ENCODE measurements around the gene ARPC4. TPM values are rescaled to one million over a fixed set of nuclear protein-coding genes. Genes with fewer than 3 reads are reported as not detected.

Gene ARPC4
- total and polyA plus RNA-seq, 9 donors: 74.9 to 107 (median 88.2) TPM

DNA sequence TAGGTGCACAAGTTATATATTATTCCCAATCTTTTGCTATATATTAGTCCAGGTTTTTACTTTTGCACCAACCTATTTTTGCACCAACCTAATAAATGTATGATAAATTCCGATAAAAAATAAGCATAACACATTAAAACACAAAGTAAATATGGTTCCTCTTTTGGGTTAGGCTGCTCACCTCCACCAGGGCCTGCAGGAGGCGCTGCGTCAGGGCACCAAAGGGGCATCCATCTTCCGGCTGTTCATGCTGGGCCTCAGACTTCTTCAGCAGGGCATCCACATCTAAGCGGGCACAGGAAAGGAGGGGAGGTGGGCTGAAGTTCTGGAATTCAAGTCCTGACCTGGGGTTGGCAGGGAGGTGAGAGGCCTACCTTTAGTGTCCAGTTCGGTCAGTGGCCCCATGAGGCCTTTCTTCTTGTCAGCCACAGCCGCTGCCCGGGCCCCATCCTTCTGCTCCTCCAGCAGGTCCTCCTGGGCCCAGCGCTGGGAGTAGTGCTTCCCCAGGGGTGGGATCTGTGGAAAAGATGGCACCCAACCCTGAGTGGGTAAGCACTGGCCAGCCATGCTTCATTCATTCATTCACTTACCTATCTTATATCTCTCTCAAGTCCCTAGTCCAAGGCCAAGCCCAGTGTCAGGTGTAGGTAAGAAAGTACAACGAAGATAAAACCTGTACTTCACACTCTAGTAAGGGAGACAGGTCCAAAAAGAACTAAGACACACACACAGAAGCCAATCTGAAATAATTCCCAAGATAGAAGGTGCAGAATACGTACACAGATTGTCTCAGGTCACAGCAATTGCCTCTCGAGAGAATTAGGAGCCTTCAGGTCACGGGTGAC is 5.8 kb upstream of the ARPC4 start:
- H3K4me3 ChIP-seq (ENCODE audit: low read length): no peak overlapping the region
- H3K27me3 ChIP-seq (ENCODE audit: control insufficient read depth, insufficient read depth, low read length): no peaks in the 10 kb centered on the region
- 84% methylated on average over 4 of the region's 13 CpGs for WGBS (ENCODE audit: insufficient coverage)
- no peak for DNase-seq
- H3K27ac ChIP-seq (ENCODE audit: low read length): no peak overlapping the region
- H3K36me3 ChIP-seq (ENCODE audit: control insufficient read depth, insufficient read depth, low read length): peaks cover 67% of the 10 kb centered on the region
- no peaks in the 10 kb centered on the region for H3K9me3 ChIP-seq (replicated peaks; ENCODE audit: control insufficient read depth, low read depth, low read length)
- peaks cover 7% of the 10 kb centered on the region for H3K4me1 ChIP-seq (ENCODE audit: control insufficient read depth, insufficient read depth, low read length)

DNA sequence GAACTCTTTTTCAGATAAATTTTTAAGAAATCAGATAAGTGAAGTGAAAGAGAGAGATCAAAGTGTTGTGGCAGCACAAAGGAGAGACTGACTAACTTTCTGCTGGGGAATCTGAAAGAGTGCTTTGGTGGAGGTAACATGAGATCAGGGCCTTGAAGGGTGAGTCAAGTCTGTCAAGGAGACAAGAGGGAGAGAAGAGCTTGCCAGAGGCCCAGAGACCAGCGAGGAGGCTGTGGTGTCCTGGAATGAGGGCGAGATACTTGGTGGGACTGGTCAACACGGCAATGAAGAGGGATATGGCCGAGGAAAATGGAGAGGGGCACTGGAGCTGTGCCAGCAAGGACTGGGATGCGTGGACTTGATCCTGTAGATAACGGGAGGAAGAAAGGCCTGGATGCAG is 5.2 kb upstream of the ARPC4 start:
- WGBS (ENCODE audit: insufficient coverage): 83% methylated on average over 5 of the region's 6 CpGs

GRCh38 chr3:9791127-9791526 is 1.8 kb upstream of the ARPC4 start:
- WGBS (ENCODE audit: insufficient coverage): 83% methylated on average over 11 of the region's 11 CpGs
- H3K36me3 ChIP-seq (ENCODE audit: control insufficient read depth, insufficient read depth, low read length): peaks cover 42% of the 10 kb centered on the region
- no peaks in the 10 kb centered on the region for H3K27me3 ChIP-seq (ENCODE audit: control insufficient read depth, insufficient read depth, low read length)

More for the DNA sequence above, 5.2 kb upstream of the ARPC4 start:
- Histone ChIP-seq H3K9me3 (replicated peaks; ENCODE audit: control insufficient read depth, low read depth, low read length) (no peaks in the 10 kb centered on the region), H3K4me1 (ENCODE audit: control insufficient read depth, insufficient read depth, low read length) (peaks cover 7% of the 10 kb centered on the region), H3K27me3 (ENCODE audit: control insufficient read depth, insufficient read depth, low read length) (no peaks in the 10 kb centered on the region), H3K36me3 (ENCODE audit: control insufficient read depth, insufficient read depth, low read length) (peaks cover 63% of the 10 kb centered on the region), H3K27ac (ENCODE audit: low read length) (no peak overlapping the region), H3K4me3 (ENCODE audit: low read length) (no peak overlapping the region)
- DNase-seq: no peak

GRCh38 chr3:9791790-9792404 is 985 bp upstream of the ARPC4 start:
- DNase-seq: no peak
- WGBS (ENCODE audit: insufficient coverage): 91% methylated on average over 2 of the region's 14 CpGs
- Histone ChIP-seq H3K4me3 (ENCODE audit: low read length) (peak overlapping the region; percentile 98), H3K27me3 (ENCODE audit: control insufficient read depth, insufficient read depth, low read length) (no peaks in the 10 kb centered on the region), H3K36me3 (ENCODE audit: control insufficient read depth, insufficient read depth, low read length) (peaks cover 39% of the 10 kb centered on the region), H3K9me3 (replicated peaks; ENCODE audit: control insufficient read depth, low read depth, low read length) (no peaks in the 10 kb centered on the region), H3K27ac (ENCODE audit: low read length) (peak overlapping the region; percentile 95), H3K4me1 (ENCODE audit: control insufficient read depth, insufficient read depth, low read length) (peaks cover 17% of the 10 kb centered on the region)

More at GRCh38 chr3:9791127-9791526, 1.8 kb upstream of the ARPC4 start:
- Histone ChIP-seq H3K9me3 (replicated peaks; ENCODE audit: control insufficient read depth, low read depth, low read length) (no peaks in the 10 kb centered on the region), H3K4me1 (ENCODE audit: control insufficient read depth, insufficient read depth, low read length) (peaks cover 17% of the 10 kb centered on the region), H3K27ac (ENCODE audit: low read length) (no peak overlapping the region), H3K4me3 (ENCODE audit: low read length) (no peak overlapping the region)
- DNase-seq: no peak

DNA sequence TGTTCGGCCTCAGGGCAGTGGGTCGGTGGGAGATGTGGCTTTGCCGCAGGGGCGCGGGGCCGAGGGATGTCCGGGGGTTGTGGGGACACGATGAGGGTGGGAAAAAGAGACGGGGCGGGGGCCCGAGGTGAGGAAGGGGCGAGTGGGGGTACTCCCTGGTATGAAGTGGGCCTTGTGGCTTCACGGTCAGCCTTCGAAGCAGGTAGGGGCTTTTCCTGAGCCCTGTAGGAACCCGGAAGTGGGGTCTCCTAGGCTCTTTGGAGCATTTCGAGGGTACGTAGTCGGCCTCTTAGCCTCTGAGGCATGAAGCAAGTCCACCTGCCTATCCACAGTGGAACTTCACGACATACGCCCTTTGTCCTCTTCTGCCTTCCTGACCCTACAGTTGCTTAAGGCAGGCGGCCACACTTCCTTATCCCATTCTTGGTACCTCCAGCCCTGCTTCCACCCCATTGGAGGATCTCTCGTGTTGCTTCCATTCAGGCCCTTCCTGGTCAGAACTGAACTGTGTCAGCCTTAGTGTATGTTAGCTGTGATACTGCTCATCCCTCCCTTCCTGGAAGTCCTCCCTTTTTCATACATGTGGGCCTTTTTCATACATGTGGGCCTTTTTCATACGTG is 389 bp downstream of the ARPC4 start:
- no peaks in the 10 kb centered on the region for H3K27me3 ChIP-seq (ENCODE audit: control insufficient read depth, insufficient read depth, low read length)
- peak; percentile 40 for DNase-seq
- 0% methylated on average over 20 of the region's 23 CpGs for WGBS (ENCODE audit: insufficient coverage)
- peak overlapping the region; percentile 98 for H3K4me3 ChIP-seq (ENCODE audit: low read length)
- H3K9me3 ChIP-seq (replicated peaks; ENCODE audit: control insufficient read depth, low read depth, low read length): no peaks in the 10 kb centered on the region
- peaks cover 17% of the 10 kb centered on the region for H3K4me1 ChIP-seq (ENCODE audit: control insufficient read depth, insufficient read depth, low read length)
- peak overlapping the region; percentile 95 for H3K27ac ChIP-seq (ENCODE audit: low read length)
- H3K36me3 ChIP-seq (ENCODE audit: control insufficient read depth, insufficient read depth, low read length): peaks cover 42% of the 10 kb centered on the region

GRCh38 chr3:9794400-9794799 is 1.5 kb downstream of the ARPC4 start:
- no peak overlapping the region for H3K27ac ChIP-seq (ENCODE audit: low read length)
- H3K36me3 ChIP-seq (ENCODE audit: control insufficient read depth, insufficient read depth, low read length): peaks cover 43% of the 10 kb centered on the region
- no peak overlapping the region for H3K4me3 ChIP-seq (ENCODE audit: low read length)
- peaks cover 17% of the 10 kb centered on the region for H3K4me1 ChIP-seq (ENCODE audit: control insufficient read depth, insufficient read depth, low read length)
- 94% methylated on average over 9 of the region's 11 CpGs for WGBS (ENCODE audit: insufficient coverage)
- H3K9me3 ChIP-seq (replicated peaks; ENCODE audit: control insufficient read depth, low read depth, low read length): no peaks in the 10 kb centered on the region
- H3K27me3 ChIP-seq (ENCODE audit: control insufficient read depth, insufficient read depth, low read length): no peaks in the 10 kb centered on the region
- no peak for DNase-seq

DNA sequence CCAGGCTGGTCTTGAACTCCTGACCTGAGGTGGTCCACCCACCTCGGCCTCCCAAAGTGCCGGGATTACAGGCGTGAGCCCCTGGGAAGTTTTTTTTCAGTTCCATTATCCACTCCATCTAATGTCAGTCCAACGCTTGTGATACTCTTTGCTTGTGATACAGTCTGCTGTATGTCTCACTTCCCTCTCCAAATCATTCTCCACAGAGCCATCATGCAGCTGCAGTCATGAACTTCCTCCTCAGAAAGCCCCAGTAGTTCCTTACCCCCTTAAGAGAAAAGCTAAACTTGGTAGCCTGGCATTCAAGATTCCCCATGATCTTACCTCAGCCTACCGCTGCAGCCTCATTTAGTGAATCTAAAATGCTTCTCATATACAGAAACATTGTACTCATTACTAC is 2.3 kb downstream of the ARPC4 start:
- H3K9me3 ChIP-seq (replicated peaks; ENCODE audit: control insufficient read depth, low read depth, low read length): no peaks in the 10 kb centered on the region
- 76% methylated on average over 3 of the region's 5 CpGs for WGBS (ENCODE audit: insufficient coverage)
- H3K27ac ChIP-seq (ENCODE audit: low read length): no peak overlapping the region
- no peak for DNase-seq
- no peaks in the 10 kb centered on the region for H3K27me3 ChIP-seq (ENCODE audit: control insufficient read depth, insufficient read depth, low read length)
- peaks cover 17% of the 10 kb centered on the region for H3K4me1 ChIP-seq (ENCODE audit: control insufficient read depth, insufficient read depth, low read length)
- no peak overlapping the region for H3K4me3 ChIP-seq (ENCODE audit: low read length)
- H3K36me3 ChIP-seq (ENCODE audit: control insufficient read depth, insufficient read depth, low read length): peaks cover 46% of the 10 kb centered on the region

GRCh38 chr3:9797196-9797945 is 4.5 kb downstream of the ARPC4 start:
- H3K4me1 ChIP-seq (ENCODE audit: control insufficient read depth, insufficient read depth, low read length): peaks cover 10% of the 10 kb centered on the region
- H3K9me3 ChIP-seq (replicated peaks; ENCODE audit: control insufficient read depth, low read depth, low read length): no peaks in the 10 kb centered on the region
- H3K27ac ChIP-seq (ENCODE audit: low read length): no peak overlapping the region
- peaks cover 51% of the 10 kb centered on the region for H3K36me3 ChIP-seq (ENCODE audit: control insufficient read depth, insufficient read depth, low read length)
- H3K4me3 ChIP-seq (ENCODE audit: low read length): no peak overlapping the region
- DNase-seq: no peak
- H3K27me3 ChIP-seq (ENCODE audit: control insufficient read depth, insufficient read depth, low read length): no peaks in the 10 kb centered on the region
- WGBS (ENCODE audit: insufficient coverage): 96% methylated on average over 6 of the region's 12 CpGs

- Histone ChIP-seq H3K9me3 (replicated peaks; ENCODE audit: control insufficient read depth, low read depth, low read length) (no peaks in the 10 kb centered on the region), H3K36me3 (ENCODE audit: control insufficient read depth, insufficient read depth, low read length) (peaks cover 76% of the 10 kb centered on the region), H3K27ac (ENCODE audit: low read length) (no peak overlapping the region), H3K27me3 (ENCODE audit: control insufficient read depth, insufficient read depth, low read length) (no peaks in the 10 kb centered on the region), H3K4me3 (ENCODE audit: low read length) (no peak overlapping the region), H3K4me1 (ENCODE audit: control insufficient read depth, insufficient read depth, low read length) (no peaks in the 10 kb centered on the region)
- DNase-seq: no peak
- 79% methylated on average over 2 of the region's 5 CpGs for WGBS (ENCODE audit: insufficient coverage)
These were observed 7.6 kb downstream of the ARPC4 start for GRCh38 chr3:9800529-9800928.

- Histone ChIP-seq H3K27ac (ENCODE audit: low read length) (no peak overlapping the region), H3K4me1 (ENCODE audit: control insufficient read depth, insufficient read depth, low read length) (peaks cover under 1% of the 10 kb centered on the region), H3K4me3 (ENCODE audit: low read length) (no peak overlapping the region), H3K27me3 (ENCODE audit: control insufficient read depth, insufficient read depth, low read length) (no peaks in the 10 kb centered on the region), H3K9me3 (replicated peaks; ENCODE audit: control insufficient read depth, low read depth, low read length) (no peaks in the 10 kb centered on the region), H3K36me3 (ENCODE audit: control insufficient read depth, insufficient read depth, low read length) (peaks cover 80% of the 10 kb centered on the region)
- no peak for DNase-seq
- no CpG with 5 or more reads among the region's 1 CpG for WGBS (ENCODE audit: insufficient coverage)
These were observed 10.6 kb downstream of the ARPC4 start for GRCh38 chr3:9803494-9803893.

Measured in muscle of leg (tissue), 11 donors.